Thymus (tissue), 11 donors: Measurements from ENCODE around the gene VSIG10L. TPM values are rescaled to one million over a fixed set of nuclear protein-coding genes. Genes with fewer than 3 reads are reported as not detected.

ENCODE experiments used
- DNase-seq, 9 donors: peaks; one replicate each; pipeline ENCODE4 v3.0.0-alpha.2; 2013; ENCODE audit warnings: low spot score in 9 of 9, low read depth in 6 of 9, missing footprints in 1 of 9
- H3K27ac ChIP-seq, 2 donors: one replicate each; pipeline ENCODE4 v1.5.1; 2013; ENCODE audit warnings: control low read depth in 1 of 2, low read depth in 1 of 2, low read length in 1 of 2, mild to moderate bottlenecking in 1 of 2, moderate library complexity in 1 of 2
- H3K27me3 ChIP-seq, 2 donors: one replicate each; pipeline ENCODE4 v1.5.1; 2013; ENCODE audit warnings: low read length in 1 of 2; ENCODE audit not compliant: control insufficient read depth in 2 of 2, insufficient read depth in 1 of 2
- H3K36me3 ChIP-seq, 2 donors: one replicate each; pipeline ENCODE4 v1.5.1; 2013; ENCODE audit warnings: low read length in 1 of 2, mild to moderate bottlenecking in 1 of 2, moderate library complexity in 1 of 2; ENCODE audit not compliant: control insufficient read depth in 2 of 2, insufficient read depth in 2 of 2
- H3K4me1 ChIP-seq, 2 donors: one replicate each; pipeline ENCODE4 v1.5.1; 2013; ENCODE audit warnings: low read length in 2 of 2; ENCODE audit not compliant: control insufficient read depth in 2 of 2, insufficient read depth in 2 of 2
- H3K4me3 ChIP-seq, 2 donors: one replicate each; pipeline ENCODE4 v1.5.1; 2013; ENCODE audit warnings: low read length in 2 of 2, control low read depth in 1 of 2, mild to moderate bottlenecking in 1 of 2
- H3K9me3 ChIP-seq, 2 donors: one replicate each; pipeline ENCODE4 v1.5.1; 2013; ENCODE audit warnings: low read length in 1 of 2, mild to moderate bottlenecking in 1 of 2; ENCODE audit not compliant: control insufficient read depth in 2 of 2, insufficient read depth in 1 of 2
- WGBS: extraction: QIAGEN DNeasy Blood & Tissue Kit; methylation state at CpG from one replicate; pipeline ENCODE4 v1.1.7; 2013; 5-methylcytosine and 5-hydroxymethylcytosine counted together
- polyA plus RNA-seq: library from polyadenylated mRNA; stranded (reverse); fragments of 200-250 nt; gene quantifications from one replicate; pipeline ENCODE4 v1.2.3, GENCODE V29; 2013
- total RNA-seq: library from RNA; stranded (reverse); fragments of 120-200 nt; gene quantifications from one replicate; pipeline ENCODE4 v1.2.4, GENCODE V29; 2013
- donor health status: healthy.

The VSIG10L gene
- total and polyA plus RNA-seq, 2 donors = 0.42 to 5.7 TPM

- no peak overlapping the region for H3K4me3 ChIP-seq
- DNase-seq = no peak
- peaks cover 0 to 4% of the 10 kb centered on the region in 2 donors for H3K9me3 ChIP-seq
- WGBS = 69% methylated on average over 9 of the region's 9 CpGs
- peaks cover 22 to 39% of the 10 kb centered on the region in 2 donors for H3K27me3 ChIP-seq
- no peak overlapping the region for H3K27ac ChIP-seq
- peaks cover 8 to 18% of the 10 kb centered on the region in 2 donors for H3K4me1 ChIP-seq
- peaks cover 6 to 25% of the 10 kb centered on the region in 2 donors for H3K36me3 ChIP-seq
These were observed 961 bp upstream of the VSIG10L start for GRCh38 chr19:51342631-51343569.

DNA sequence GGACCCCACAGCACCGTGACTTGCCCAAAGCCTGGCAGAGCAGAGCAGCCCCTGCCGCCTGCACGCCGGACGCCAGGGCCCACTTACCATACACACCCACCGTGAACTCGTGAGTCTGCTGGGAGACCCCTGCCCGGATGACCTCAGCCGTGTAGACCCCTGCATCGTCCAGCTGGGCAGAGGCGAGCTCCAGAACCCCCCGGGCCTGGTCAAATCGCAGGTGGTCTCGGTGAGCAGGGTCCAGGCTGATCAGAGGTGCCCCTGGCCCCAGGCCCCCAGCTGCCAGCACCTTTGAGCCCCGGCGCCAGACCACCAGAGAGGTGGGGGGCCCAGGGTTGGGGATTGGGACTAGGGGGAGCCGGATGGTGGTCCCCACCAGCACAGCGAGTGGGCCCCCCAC lies 873 bp downstream of the VSIG10L start:
- Histone ChIP-seq H3K4me1 (peaks cover 8 to 18% of the 10 kb centered on the region in 2 donors), H3K27ac (no peak overlapping the region), H3K27me3 (peaks cover 22 to 39% of the 10 kb centered on the region in 2 donors), H3K4me3 (no peak overlapping the region), H3K9me3 (peaks cover 0 to 2% of the 10 kb centered on the region in 2 donors), H3K36me3 (peaks cover 2 to 12% of the 10 kb centered on the region in 2 donors)
- no peak for DNase-seq
- 93% methylated on average over 18 of the region's 18 CpGs for WGBS

- peaks cover 8 to 18% of the 10 kb centered on the region in 2 donors for H3K4me1 ChIP-seq
- H3K36me3 ChIP-seq = peaks cover 0 to 4% of the 10 kb centered on the region in 2 donors
- H3K27ac ChIP-seq = peak overlapping the region; percentile 4 to 67
- H3K4me3 ChIP-seq = peak overlapping the region; percentile 49 to 69
- H3K27me3 ChIP-seq = peaks cover 22 to 39% of the 10 kb centered on the region in 2 donors
- 5% methylated on average over 107 of the region's 107 CpGs for WGBS
- peak in 5 of 9 donors; percentile 47 to 72 (median 59) for DNase-seq
- peaks cover 0 to 2% of the 10 kb centered on the region in 2 donors for H3K9me3 ChIP-seq
These were observed 2.0 kb downstream of the VSIG10L start for GRCh38 chr19:51339687-51340656.

DNA sequence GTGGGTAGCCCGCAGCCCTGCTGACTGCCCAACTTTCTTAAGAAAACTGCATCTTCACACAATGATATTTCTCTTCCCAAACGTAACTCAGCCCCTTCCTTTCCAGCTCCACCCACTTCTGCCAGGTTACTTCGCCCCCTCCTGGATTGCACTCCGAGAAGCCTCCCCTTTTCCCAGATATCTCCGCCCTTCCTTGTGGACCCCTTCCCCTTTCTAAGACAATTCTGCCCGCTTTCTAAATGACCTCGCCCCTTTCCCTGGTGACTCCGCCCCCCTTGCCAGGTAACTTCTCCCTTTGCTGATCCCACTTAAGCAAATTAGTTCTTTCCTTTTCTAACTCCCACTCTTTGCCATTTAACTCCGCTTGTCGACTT lies 2.6 kb downstream of the VSIG10L start:
- H3K9me3 ChIP-seq = peaks cover 0 to 2% of the 10 kb centered on the region in 2 donors
- H3K4me3 ChIP-seq = peak overlapping the region; percentile 49 to 69
- DNase-seq = no peak
- H3K36me3 ChIP-seq = no peaks in the 10 kb centered on the region
- H3K4me1 ChIP-seq = peaks cover 8 to 18% of the 10 kb centered on the region in 2 donors
- peak overlapping the region in 1 of 2 donors; percentile 4 for H3K27ac ChIP-seq
- WGBS = under 1% methylated on average over 10 of the region's 10 CpGs
- peaks cover 22 to 39% of the 10 kb centered on the region in 2 donors for H3K27me3 ChIP-seq

- peaks cover 22 to 39% of the 10 kb centered on the region in 2 donors for H3K27me3 ChIP-seq
- H3K4me3 ChIP-seq = peak overlapping the region; percentile 49 to 69
- no peak overlapping the region for H3K27ac ChIP-seq
- peaks cover 8 to 18% of the 10 kb centered on the region in 2 donors for H3K4me1 ChIP-seq
- peak; percentile 45 to 91 (median 77) for DNase-seq
- no peaks in the 10 kb centered on the region for H3K36me3 ChIP-seq
- 2% methylated on average over 43 of the region's 43 CpGs for WGBS
- H3K9me3 ChIP-seq = peaks cover 0 to 2% of the 10 kb centered on the region in 2 donors
These were observed 3.2 kb downstream of the VSIG10L start for GRCh38 chr19:51338563-51339312.

GRCh38 chr19:51337861-51338562 lies 3.9 kb downstream of the VSIG10L start:
- 93% methylated on average over 19 of the region's 19 CpGs for WGBS
- peaks cover 0 to 2% of the 10 kb centered on the region in 2 donors for H3K9me3 ChIP-seq
- peaks cover 22 to 39% of the 10 kb centered on the region in 2 donors for H3K27me3 ChIP-seq
- H3K4me1 ChIP-seq = peaks cover 8 to 18% of the 10 kb centered on the region in 2 donors
- no peak overlapping the region for H3K4me3 ChIP-seq
- H3K27ac ChIP-seq = no peak overlapping the region
- no peaks in the 10 kb centered on the region for H3K36me3 ChIP-seq
- no peak for DNase-seq

DNA sequence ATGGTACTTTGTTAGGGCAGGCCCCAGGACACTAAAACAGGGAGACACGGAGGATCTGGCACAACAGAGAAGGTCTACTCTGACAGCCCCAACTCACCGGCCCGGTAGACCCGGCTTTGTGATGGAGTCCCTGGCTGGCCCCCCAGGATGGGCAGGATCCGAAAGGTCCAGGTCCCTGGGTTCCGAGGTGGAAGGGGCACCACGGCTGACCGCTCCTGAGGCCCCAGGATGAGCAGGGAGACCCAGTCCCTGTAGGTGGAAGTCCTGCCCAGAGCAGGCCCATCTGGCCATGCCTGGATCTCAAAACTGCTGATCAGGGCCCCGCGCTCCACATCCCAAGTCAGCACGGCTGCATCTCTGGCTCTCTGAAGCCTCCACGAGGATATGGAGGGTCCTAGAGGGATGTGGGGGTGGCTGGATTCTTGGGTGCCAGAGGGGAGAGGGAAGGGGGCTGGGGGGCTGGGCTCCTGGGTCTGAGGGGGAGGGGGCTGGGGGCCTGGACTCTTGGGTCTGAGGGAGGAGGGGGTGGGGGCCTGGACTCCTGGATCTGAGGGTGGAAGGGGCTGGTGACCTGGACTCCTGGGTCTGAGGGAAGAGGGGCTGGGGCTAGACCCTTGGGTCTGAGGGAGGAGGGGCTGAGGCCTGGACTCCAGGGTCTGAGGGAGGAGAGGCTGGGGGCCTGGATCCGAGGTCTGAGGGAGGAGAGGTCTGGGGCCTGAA lies 4.6 kb downstream of the VSIG10L start:
- H3K9me3 ChIP-seq = peaks cover 0 to 2% of the 10 kb centered on the region in 2 donors
- H3K4me1 ChIP-seq = peaks cover 8 to 16% of the 10 kb centered on the region in 2 donors
- H3K4me3 ChIP-seq = no peak overlapping the region
- peaks cover 22 to 37% of the 10 kb centered on the region in 2 donors for H3K27me3 ChIP-seq
- H3K27ac ChIP-seq = no peak overlapping the region
- no peaks in the 10 kb centered on the region for H3K36me3 ChIP-seq
- DNase-seq = no peak
- 95% methylated on average over 13 of the region's 13 CpGs for WGBS
